GM23338 (cell line): Measurements from ENCODE around the gene CASP2.

Experiments used
- CREB1 ChIP-seq: fragments of 250-450 bp; sonication (Bioruptor Pico); IDR thresholded peaks from 2 replicates; pipeline ENCODE4 v1.5.0; 2020; ENCODE audit warnings: low read depth, mild to moderate bottlenecking, moderate library complexity
- CTCF ChIP-seq, 2 experiments: fragments of 200-600 bp in 1 of 2; sonication (generic) in 1 of 2; conservative IDR thresholded peaks; 2 replicates each; pipeline versions ENCODE4 v1.5.1 to v1.6.1; 2016 to 2017; ENCODE audit warnings: antibody characterized with exemption in 2 of 2, low read depth in 2 of 2, mild to moderate bottlenecking in 2 of 2, moderate library complexity in 1 of 2
- ETS1 ChIP-seq: IDR thresholded peaks from 2 replicates; pipeline ENCODE4 v1.6.1; 2016; ENCODE audit warnings: antibody characterized with exemption
- EZH2 ChIP-seq: fragments of 200-600 bp; sonication (generic); IDR thresholded peaks from one replicate; pipeline ENCODE4 v1.8.0; 2017; ENCODE audit warnings: antibody characterized with exemption, mild to moderate bottlenecking, low read depth; ENCODE audit not compliant: unreplicated experiment
- EZH2phosphoT487 ChIP-seq: fragments of 200-600 bp; sonication (generic); IDR thresholded peaks from one replicate; pipeline ENCODE4 v1.8.1; 2018; ENCODE audit warnings: antibody characterized with exemption; ENCODE audit not compliant: unreplicated experiment
- JUNB ChIP-seq: IDR thresholded peaks from one replicate; pipeline ENCODE4 v1.6.1; 2016; ENCODE audit warnings: antibody characterized with exemption; ENCODE audit not compliant: unreplicated experiment
- NANOG ChIP-seq: IDR thresholded peaks from 2 replicates; pipeline ENCODE4 v1.6.1; 2016; ENCODE audit warnings: antibody characterized with exemption, borderline replicate concordance
- POLR2AphosphoS5 ChIP-seq: IDR thresholded peaks from 2 replicates; pipeline ENCODE4 v1.6.1; 2016; ENCODE audit warnings: antibody characterized with exemption, low read depth
- STAT1 ChIP-seq: IDR thresholded peaks from one replicate; pipeline ENCODE4 v1.6.1; 2016; ENCODE audit warnings: antibody characterized with exemption; ENCODE audit not compliant: unreplicated experiment
- ZNF114 ChIP-seq: fragments of 250-450 bp; sonication (Bioruptor Pico); IDR thresholded peaks from 2 replicates; pipeline ENCODE4 v1.5.0; 2020; ENCODE audit warnings: mild to moderate bottlenecking, moderate library complexity
- ZNF331 ChIP-seq: fragments of 250-450 bp; sonication (Bioruptor Pico); IDR thresholded peaks from 2 replicates; pipeline ENCODE4 v1.5.0; 2020; ENCODE audit warnings: low read depth, mild to moderate bottlenecking, moderate library complexity
- TF ChIP-seq, protein P1 (sequence below): IDR thresholded peaks from one replicate; pipeline ENCODE4 v1.6.1; 2018; ENCODE audit warnings: antibody characterized with exemption; ENCODE audit not compliant: unreplicated experiment

- TF ChIP-seq EZH2 (no peak), CTCF (conservative IDR thresholded peaks at IDR 0.05; ENCODE audit: low read depth in 2 of 2) (no peak), NANOG (no peak), POLR2AphosphoS5 (no peak; the same call in 1 of the 2 replicates), EZH2phosphoT487 (no peak), JUNB (no peak), ETS1 (no peak), CREB1 (CRISPR knock-in tag) (no peak), ZNF114 (CRISPR knock-in tag) (no peak), ZNF331 (CRISPR knock-in tag) (no peak), STAT1 (no peak)
- TF ChIP-seq, protein P1, sequence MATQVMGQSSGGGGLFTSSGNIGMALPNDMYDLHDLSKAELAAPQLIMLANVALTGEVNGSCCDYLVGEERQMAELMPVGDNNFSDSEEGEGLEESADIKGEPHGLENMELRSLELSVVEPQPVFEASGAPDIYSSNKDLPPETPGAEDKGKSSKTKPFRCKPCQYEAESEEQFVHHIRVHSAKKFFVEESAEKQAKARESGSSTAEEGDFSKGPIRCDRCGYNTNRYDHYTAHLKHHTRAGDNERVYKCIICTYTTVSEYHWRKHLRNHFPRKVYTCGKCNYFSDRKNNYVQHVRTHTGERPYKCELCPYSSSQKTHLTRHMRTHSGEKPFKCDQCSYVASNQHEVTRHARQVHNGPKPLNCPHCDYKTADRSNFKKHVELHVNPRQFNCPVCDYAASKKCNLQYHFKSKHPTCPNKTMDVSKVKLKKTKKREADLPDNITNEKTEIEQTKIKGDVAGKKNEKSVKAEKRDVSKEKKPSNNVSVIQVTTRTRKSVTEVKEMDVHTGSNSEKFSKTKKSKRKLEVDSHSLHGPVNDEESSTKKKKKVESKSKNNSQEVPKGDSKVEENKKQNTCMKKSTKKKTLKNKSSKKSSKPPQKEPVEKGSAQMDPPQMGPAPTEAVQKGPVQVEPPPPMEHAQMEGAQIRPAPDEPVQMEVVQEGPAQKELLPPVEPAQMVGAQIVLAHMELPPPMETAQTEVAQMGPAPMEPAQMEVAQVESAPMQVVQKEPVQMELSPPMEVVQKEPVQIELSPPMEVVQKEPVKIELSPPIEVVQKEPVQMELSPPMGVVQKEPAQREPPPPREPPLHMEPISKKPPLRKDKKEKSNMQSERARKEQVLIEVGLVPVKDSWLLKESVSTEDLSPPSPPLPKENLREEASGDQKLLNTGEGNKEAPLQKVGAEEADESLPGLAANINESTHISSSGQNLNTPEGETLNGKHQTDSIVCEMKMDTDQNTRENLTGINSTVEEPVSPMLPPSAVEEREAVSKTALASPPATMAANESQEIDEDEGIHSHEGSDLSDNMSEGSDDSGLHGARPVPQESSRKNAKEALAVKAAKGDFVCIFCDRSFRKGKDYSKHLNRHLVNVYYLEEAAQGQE: no peak
Measured at GRCh38 chr7:143352531-143353002, 64.4 kb downstream of the CASP2 start.
